Esophagus muscularis mucosa (tissue), 4 donors: ENCODE measurements around the gene CTSD.

Experiments used
- EP300 ChIP-seq: sonication (generic); formaldehyde crosslinking; IDR thresholded peaks from one replicate; pipeline ENCODE4 v1.6.1; 2017; ENCODE audit warnings: antibody characterized with exemption
- POLR2A ChIP-seq: fragments of 450-650 bp; IDR thresholded peaks from one replicate; pipeline ENCODE4 v1.6.1; 2017; ENCODE audit warnings: antibody characterized with exemption, moderate library complexity, mild to moderate bottlenecking, low read depth
- POLR2AphosphoS5 ChIP-seq, 2 donors: sonication (generic); formaldehyde crosslinking; IDR thresholded peaks; one replicate each; pipeline ENCODE4 v1.6.1; 2017; ENCODE audit warnings: antibody characterized with exemption in 2 of 2
- TF ChIP-seq, protein P1 (sequence below), 3 experiments: fragments of 200-600 bp in 2 of 3; fragments of 450-650 bp in 1 of 3; sonication (generic) in 2 of 3; IDR thresholded peaks; one replicate each; pipeline ENCODE4 v1.5.1; 2017 to 2019; ENCODE audit warnings: antibody characterized with exemption in 3 of 3, mild to moderate bottlenecking in 2 of 3, moderate library complexity in 1 of 3

DNA sequence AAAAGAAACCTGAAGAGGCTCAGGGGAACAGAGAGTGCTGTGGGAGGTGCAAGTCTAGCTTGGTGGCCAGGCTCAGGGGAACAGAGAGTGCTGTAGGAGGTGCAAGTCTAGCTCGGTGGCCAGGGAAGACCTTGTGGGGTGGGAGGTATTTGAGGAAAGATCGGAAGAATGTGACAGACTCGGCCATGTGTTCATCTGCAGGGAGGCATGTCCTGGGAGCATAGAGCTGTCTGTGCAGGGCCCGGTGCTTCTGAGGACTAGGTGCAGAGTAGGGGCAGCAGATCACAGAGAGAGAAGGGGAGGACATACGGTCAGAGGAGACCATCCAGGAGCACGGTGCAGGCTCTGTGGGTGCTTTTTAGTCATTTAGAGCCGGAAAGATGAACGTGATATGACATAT is 24.2 kb downstream of the CTSD start:
- TF ChIP-seq POLR2AphosphoS5 (IDR thresholded peaks at IDR 0.05) (no peak), POLR2A (no peak), EP300 (no peak)
- TF ChIP-seq, protein P1, sequence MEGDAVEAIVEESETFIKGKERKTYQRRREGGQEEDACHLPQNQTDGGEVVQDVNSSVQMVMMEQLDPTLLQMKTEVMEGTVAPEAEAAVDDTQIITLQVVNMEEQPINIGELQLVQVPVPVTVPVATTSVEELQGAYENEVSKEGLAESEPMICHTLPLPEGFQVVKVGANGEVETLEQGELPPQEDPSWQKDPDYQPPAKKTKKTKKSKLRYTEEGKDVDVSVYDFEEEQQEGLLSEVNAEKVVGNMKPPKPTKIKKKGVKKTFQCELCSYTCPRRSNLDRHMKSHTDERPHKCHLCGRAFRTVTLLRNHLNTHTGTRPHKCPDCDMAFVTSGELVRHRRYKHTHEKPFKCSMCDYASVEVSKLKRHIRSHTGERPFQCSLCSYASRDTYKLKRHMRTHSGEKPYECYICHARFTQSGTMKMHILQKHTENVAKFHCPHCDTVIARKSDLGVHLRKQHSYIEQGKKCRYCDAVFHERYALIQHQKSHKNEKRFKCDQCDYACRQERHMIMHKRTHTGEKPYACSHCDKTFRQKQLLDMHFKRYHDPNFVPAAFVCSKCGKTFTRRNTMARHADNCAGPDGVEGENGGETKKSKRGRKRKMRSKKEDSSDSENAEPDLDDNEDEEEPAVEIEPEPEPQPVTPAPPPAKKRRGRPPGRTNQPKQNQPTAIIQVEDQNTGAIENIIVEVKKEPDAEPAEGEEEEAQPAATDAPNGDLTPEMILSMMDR (IDR thresholded peaks at IDR 0.05): no peak
